NCI-H82 treated with DMSO at 0.1 percent for 48 hours (cell line): ENCODE data around the gene SZRD1.
"Not testable (repeated sequence)": the region's sequence is repeated elsewhere in the genome, so short reads cannot be mapped to it uniquely, and the experiment has no call there.

Experiments
- DNase-seq: peaks from one replicate; lab custom pipeline; 2025; ENCODE audit not compliant: unreplicated experiment; lab: John Stamatoyannopoulos, UW

Gene SZRD1

GRCh38 chr1:16366722-16367257, at the start of gene SZRD1:
TSS of gene SZRD1 (plus strand) at chr1:16367242. CDS start at chr1:16367258, 16 bp downstream.
- DNase-seq: peak; percentile 100

GRCh38 chr1:16318555-16318954, 48.5 kb upstream of the SZRD1 start:
- DNase-seq: no peak

GRCh38 chr1:16321176-16321867, 45.7 kb upstream of the SZRD1 start:
- no peak for DNase-seq

- DNase-seq: no peak
These were observed 42.6 kb upstream of the SZRD1 start for GRCh38 chr1:16324456-16324890.

- no peak for DNase-seq
These were observed 40.1 kb upstream of the SZRD1 start for GRCh38 chr1:16326833-16327404.

- DNase-seq: no peak
These were observed 32.2 kb upstream of the SZRD1 start for GRCh38 chr1:16334655-16335340.

- DNase-seq: no peak
These were observed 28.1 kb upstream of the SZRD1 start for GRCh38 chr1:16338961-16339360.

GRCh38 chr1:16340673-16341072, 26.4 kb upstream of the SZRD1 start:
- DNase-seq: no peak

- DNase-seq: no peak
These were observed 24.5 kb upstream of the SZRD1 start for GRCh38 chr1:16342331-16343062.

GRCh38 chr1:16343276-16343675, 23.8 kb upstream of the SZRD1 start:
- not testable (repeated sequence) for DNase-seq

GRCh38 chr1:16348414-16349182, 18.4 kb upstream of the SZRD1 start:
- no peak for DNase-seq

GRCh38 chr1:16349847-16350406, 17.1 kb upstream of the SZRD1 start:
- no peak for DNase-seq

GRCh38 chr1:16351456-16351993, 15.5 kb upstream of the SZRD1 start:
- no peak for DNase-seq

GRCh38 chr1:16351994-16352841, 14.8 kb upstream of the SZRD1 start, which contains the start of gene FBXO42:
TSS of gene FBXO42 (minus strand) at chr1:16352480. CDS start at chr1:16315418, 37,062 bp downstream.
- peak; percentile 80 for DNase-seq

GRCh38 chr1:16352842-16353535, 14.1 kb upstream of the SZRD1 start:
- no peak for DNase-seq

GRCh38 chr1:16354619-16355018, 12.4 kb upstream of the SZRD1 start:
- no peak for DNase-seq

- DNase-seq: no peak
These were observed 10.2 kb upstream of the SZRD1 start for GRCh38 chr1:16356867-16357266.

- not testable (repeated sequence) for DNase-seq
These were observed 1.9 kb upstream of the SZRD1 start for GRCh38 chr1:16365146-16365498.
